ENCODE measurements around the gene DCTD. TPM values are rescaled to one million over a fixed set of nuclear protein-coding genes. Genes with fewer than 3 reads are reported as not detected.
A peak's percentile ranks its signal among the peaks of the same experiment; 100 is the strongest.

DCTD gene
- total and polyA plus RNA-seq, 2 of the 13 experiments (the other 11 are each of a cell fraction or from before 2014, with no cell fraction given): 85.1 to 95.3 TPM

DNA sequence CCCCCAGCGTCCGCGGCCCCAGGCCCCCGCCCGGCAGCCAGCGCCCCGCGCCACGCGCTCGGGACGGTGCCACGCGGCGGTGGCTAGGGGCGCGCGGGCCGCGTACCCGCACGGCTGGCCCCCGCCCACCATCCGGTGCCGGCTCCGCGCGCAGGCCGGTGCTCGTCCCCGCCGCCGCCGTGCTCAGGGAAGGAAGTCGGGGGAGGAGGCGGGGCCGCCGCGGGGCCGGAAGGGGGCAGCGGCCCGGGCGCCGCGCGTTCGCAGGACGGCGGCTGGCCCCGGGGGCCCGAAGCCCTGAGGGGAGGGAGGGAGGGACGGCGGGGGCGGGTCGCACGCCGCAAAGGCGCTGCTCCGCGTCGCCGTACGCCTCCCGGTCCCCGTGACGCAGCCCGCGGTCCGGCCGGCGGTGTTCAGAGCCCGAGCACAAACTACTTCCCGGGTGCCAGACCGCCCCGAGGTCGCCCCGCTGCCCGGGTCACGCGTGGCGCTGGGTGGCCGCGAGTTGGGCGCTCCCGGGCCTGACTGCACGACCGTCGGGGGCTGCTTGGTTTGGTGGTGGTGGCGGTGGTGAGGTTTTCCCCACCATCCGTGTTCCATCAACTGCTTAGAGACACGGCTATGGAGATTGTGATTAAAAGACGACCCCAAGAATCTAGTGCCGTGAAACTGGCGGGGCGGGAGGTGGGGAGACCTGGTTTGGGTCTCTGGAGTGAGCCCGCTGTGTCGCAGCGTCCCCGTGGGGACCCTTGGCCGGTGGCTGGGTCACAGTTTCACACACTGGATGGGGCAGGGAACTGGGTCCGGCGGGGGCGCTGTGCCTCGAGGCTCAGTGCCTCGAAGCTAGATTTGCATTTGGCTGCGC lies at the start of gene DCTD (continued):
- TF ChIP-seq, protein P1, sequence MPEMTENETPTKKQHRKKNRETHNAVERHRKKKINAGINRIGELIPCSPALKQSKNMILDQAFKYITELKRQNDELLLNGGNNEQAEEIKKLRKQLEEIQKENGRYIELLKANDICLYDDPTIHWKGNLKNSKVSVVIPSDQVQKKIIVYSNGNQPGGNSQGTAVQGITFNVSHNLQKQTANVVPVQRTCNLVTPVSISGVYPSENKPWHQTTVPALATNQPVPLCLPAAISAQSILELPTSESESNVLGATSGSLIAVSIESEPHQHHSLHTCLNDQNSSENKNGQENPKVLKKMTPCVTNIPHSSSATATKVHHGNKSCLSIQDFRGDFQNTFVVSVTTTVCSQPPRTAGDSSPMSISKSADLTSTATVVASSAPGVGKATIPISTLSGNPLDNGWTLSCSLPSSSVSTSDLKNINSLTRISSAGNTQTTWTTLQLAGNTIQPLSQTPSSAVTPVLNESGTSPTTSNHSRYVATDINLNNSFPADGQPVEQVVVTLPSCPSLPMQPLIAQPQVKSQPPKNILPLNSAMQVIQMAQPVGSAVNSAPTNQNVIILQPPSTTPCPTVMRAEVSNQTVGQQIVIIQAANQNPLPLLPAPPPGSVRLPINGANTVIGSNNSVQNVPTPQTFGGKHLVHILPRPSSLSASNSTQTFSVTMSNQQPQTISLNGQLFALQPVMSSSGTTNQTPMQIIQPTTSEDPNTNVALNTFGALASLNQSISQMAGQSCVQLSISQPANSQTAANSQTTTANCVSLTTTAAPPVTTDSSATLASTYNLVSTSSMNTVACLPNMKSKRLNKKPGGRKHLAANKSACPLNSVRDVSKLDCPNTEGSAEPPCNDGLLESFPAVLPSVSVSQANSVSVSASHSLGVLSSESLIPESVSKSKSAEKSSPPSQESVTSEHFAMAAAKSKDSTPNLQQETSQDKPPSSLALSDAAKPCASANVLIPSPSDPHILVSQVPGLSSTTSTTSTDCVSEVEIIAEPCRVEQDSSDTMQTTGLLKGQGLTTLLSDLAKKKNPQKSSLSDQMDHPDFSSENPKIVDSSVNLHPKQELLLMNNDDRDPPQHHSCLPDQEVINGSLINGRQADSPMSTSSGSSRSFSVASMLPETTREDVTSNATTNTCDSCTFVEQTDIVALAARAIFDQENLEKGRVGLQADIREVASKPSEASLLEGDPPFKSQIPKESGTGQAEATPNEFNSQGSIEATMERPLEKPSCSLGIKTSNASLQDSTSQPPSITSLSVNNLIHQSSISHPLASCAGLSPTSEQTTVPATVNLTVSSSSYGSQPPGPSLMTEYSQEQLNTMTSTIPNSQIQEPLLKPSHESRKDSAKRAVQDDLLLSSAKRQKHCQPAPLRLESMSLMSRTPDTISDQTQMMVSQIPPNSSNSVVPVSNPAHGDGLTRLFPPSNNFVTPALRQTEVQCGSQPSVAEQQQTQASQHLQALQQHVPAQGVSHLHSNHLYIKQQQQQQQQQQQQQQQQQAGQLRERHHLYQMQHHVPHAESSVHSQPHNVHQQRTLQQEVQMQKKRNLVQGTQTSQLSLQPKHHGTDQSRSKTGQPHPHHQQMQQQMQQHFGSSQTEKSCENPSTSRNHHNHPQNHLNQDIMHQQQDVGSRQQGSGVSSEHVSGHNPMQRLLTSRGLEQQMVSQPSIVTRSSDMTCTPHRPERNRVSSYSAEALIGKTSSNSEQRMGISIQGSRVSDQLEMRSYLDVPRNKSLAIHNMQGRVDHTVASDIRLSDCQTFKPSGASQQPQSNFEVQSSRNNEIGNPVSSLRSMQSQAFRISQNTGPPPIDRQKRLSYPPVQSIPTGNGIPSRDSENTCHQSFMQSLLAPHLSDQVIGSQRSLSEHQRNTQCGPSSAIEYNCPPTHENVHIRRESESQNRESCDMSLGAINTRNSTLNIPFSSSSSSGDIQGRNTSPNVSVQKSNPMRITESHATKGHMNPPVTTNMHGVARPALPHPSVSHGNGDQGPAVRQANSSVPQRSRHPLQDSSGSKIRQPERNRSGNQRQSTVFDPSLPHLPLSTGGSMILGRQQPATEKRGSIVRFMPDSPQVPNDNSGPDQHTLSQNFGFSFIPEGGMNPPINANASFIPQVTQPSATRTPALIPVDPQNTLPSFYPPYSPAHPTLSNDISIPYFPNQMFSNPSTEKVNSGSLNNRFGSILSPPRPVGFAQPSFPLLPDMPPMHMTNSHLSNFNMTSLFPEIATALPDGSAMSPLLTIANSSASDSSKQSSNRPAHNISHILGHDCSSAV (CRISPR knock-in tag; IDR thresholded peaks at IDR 0.05; ENCODE audit: borderline replicate concordance): no peak
- TF ChIP-seq YEATS2 (CRISPR knock-in tag; IDR thresholded peaks at IDR 0.05; ENCODE audit: borderline replicate concordance) (peak; percentile 22; the same call in 1 of the 2 replicates), ZMYM2 (CRISPR knock-in tag; IDR thresholded peaks at IDR 0.05) (0 out of 2 replicates have a peak, but pooled peaks have one; percentile 47), FOXC1 (CRISPR knock-in tag; IDR thresholded peaks at IDR 0.05; ENCODE audit: borderline replicate concordance) (peak; percentile 51; the same call in 1 of the 2 replicates), ZNF552 (CRISPR knock-in tag; IDR thresholded peaks at IDR 0.05; ENCODE audit: borderline replicate concordance) (0 out of 2 replicates have a peak, but pooled peaks have one; percentile 26), POLR2AphosphoS5 (IDR thresholded peaks at IDR 0.05; ENCODE audit: low read depth, low read length) (peak; percentile 56; the same call in 1 of the 2 replicates), SRF (IDR thresholded peaks at IDR 0.05; ENCODE audit: low read depth, low read length) (no peak), FOSL2 (CRISPR knock-in tag; IDR thresholded peaks at IDR 0.05) (peak; percentile 1; the same call in 1 of the 2 replicates)
- TF ChIP-seq, protein P2, sequence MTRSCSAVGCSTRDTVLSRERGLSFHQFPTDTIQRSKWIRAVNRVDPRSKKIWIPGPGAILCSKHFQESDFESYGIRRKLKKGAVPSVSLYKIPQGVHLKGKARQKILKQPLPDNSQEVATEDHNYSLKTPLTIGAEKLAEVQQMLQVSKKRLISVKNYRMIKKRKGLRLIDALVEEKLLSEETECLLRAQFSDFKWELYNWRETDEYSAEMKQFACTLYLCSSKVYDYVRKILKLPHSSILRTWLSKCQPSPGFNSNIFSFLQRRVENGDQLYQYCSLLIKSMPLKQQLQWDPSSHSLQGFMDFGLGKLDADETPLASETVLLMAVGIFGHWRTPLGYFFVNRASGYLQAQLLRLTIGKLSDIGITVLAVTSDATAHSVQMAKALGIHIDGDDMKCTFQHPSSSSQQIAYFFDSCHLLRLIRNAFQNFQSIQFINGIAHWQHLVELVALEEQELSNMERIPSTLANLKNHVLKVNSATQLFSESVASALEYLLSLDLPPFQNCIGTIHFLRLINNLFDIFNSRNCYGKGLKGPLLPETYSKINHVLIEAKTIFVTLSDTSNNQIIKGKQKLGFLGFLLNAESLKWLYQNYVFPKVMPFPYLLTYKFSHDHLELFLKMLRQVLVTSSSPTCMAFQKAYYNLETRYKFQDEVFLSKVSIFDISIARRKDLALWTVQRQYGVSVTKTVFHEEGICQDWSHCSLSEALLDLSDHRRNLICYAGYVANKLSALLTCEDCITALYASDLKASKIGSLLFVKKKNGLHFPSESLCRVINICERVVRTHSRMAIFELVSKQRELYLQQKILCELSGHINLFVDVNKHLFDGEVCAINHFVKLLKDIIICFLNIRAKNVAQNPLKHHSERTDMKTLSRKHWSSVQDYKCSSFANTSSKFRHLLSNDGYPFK (CRISPR knock-in tag; IDR thresholded peaks at IDR 0.05; ENCODE audit: borderline replicate concordance): peak; percentile 41; the same call in 1 of the 2 replicates
- TF ChIP-seq, protein P3, sequence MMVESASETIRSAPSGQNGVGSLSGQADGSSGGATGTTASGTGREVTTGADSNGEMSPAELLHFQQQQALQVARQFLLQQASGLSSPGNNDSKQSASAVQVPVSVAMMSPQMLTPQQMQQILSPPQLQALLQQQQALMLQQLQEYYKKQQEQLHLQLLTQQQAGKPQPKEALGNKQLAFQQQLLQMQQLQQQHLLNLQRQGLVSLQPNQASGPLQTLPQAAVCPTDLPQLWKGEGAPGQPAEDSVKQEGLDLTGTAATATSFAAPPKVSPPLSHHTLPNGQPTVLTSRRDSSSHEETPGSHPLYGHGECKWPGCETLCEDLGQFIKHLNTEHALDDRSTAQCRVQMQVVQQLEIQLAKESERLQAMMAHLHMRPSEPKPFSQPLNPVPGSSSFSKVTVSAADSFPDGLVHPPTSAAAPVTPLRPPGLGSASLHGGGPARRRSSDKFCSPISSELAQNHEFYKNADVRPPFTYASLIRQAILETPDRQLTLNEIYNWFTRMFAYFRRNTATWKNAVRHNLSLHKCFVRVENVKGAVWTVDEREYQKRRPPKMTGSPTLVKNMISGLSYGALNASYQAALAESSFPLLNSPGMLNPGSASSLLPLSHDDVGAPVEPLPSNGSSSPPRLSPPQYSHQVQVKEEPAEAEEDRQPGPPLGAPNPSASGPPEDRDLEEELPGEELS (CRISPR knock-in tag; IDR thresholded peaks at IDR 0.05): peak; percentile 44
- TF ChIP-seq, protein P4, sequence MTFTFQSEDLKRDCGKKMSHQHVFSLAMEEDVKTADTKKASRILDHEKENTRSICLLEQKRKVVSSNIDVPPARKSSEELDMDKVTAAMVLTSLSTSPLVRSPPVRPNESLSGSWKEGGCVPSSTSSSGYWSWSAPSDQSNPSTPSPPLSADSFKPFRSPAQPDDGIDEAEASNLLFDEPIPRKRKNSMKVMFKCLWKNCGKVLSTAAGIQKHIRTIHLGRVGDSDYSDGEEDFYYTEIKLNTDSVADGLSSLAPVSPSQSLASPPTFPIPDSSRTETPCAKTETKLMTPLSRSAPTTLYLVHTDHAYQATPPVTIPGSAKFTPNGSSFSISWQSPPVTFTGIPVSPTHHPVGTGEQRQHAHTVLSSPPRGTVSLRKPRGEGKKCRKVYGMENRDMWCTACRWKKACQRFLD (CRISPR knock-in tag; IDR thresholded peaks at IDR 0.05; ENCODE audit: borderline replicate concordance): 0 out of 2 replicates have a peak, but pooled peaks have one; percentile 48

Measured in HepG2 (cell line).